VCaP (cell line): Measurements from ENCODE around the gene UNC13C.
"Not testable (repeated sequence)": the region's sequence is repeated elsewhere in the genome, so short reads cannot be mapped to it uniquely, and the experiment has no call there.

ENCODE experiments used
- H3K27ac ChIP-seq: fragments of 450-650 bp; 2 replicates; pipeline ENCODE4 v1.5.1; 2017
- CTCF ChIP-seq: fragments of 450-650 bp; conservative IDR thresholded peaks from 2 replicates; pipeline ENCODE4 v1.5.1; 2017; ENCODE audit warnings: mild to moderate bottlenecking, moderate library complexity

The UNC13C gene

GRCh38 chr15:54424171-54424570, 445.9 kb downstream of the UNC13C start:
- H3K27ac ChIP-seq, result no peak overlapping the region
- no peak for TF ChIP-seq CTCF

- TF ChIP-seq CTCF, result no peak
- H3K27ac ChIP-seq, result no peak overlapping the region
Observed at GRCh38 chr15:54428596-54428995, 450.4 kb downstream of the UNC13C start.

- not testable (repeated sequence) for H3K27ac ChIP-seq
Observed at GRCh38 chr15:54450288-54450687, 472.0 kb downstream of the UNC13C start.

- TF ChIP-seq CTCF, result no peak
- H3K27ac ChIP-seq, result no peak overlapping the region
Observed at GRCh38 chr15:54456413-54456812, 478.2 kb downstream of the UNC13C start.

GRCh38 chr15:54462511-54462913, 484.3 kb downstream of the UNC13C start:
- TF ChIP-seq CTCF, result no peak
- H3K27ac ChIP-seq, result no peak overlapping the region

- no peak for TF ChIP-seq CTCF
- no peak overlapping the region for H3K27ac ChIP-seq
Observed at GRCh38 chr15:54481819-54482218, 503.6 kb downstream of the UNC13C start.

- no peak for TF ChIP-seq CTCF
- no peak overlapping the region for H3K27ac ChIP-seq
Observed at GRCh38 chr15:54482251-54482650, 504.0 kb downstream of the UNC13C start.

- H3K27ac ChIP-seq, result no peak overlapping the region
- no peak for TF ChIP-seq CTCF
Observed at GRCh38 chr15:54500330-54500729, 522.1 kb downstream of the UNC13C start.
